HepG2 (cell line): Measurements from ENCODE around the gene MIGA2. TPM values are rescaled to one million over a fixed set of nuclear protein-coding genes. Genes with fewer than 3 reads are reported as not detected.
A peak's percentile ranks its signal among the peaks of the same experiment; 100 is the strongest.

Experiments used
- CREB3 ChIP-seq: sonication (generic); formaldehyde crosslinking; IDR thresholded peaks from 2 replicates; pipeline ENCODE4 v1.5.0; 2020; ENCODE audit warnings: missing genetic modification reagents
- GATA4 ChIP-seq: sonication (generic); IDR thresholded peaks from 2 replicates; pipeline ENCODE4 v1.6.1; 2016; ENCODE audit warnings: antibody characterized with exemption, low read depth, borderline replicate concordance
- JUNB ChIP-seq: sonication (generic); formaldehyde crosslinking; IDR thresholded peaks from 2 replicates; pipeline ENCODE4 v1.8.0; 2022; ENCODE audit warnings: missing genetic modification reagents, mild to moderate bottlenecking, borderline replicate concordance
- MLXIP ChIP-seq: sonication (generic); formaldehyde crosslinking; IDR thresholded peaks from 2 replicates; pipeline ENCODE4 v1.9.0; 2021; ENCODE audit warnings: missing genetic modification reagents, borderline replicate concordance
- MNT ChIP-seq: fragments of 450-650 bp; IDR thresholded peaks from 2 replicates; pipeline ENCODE4 v1.6.1; 2016
- MZF1 ChIP-seq: sonication (generic); formaldehyde crosslinking; IDR thresholded peaks from 2 replicates; pipeline ENCODE4 v1.8.1; 2023; ENCODE audit warnings: mild to moderate bottlenecking, missing genetic modification reagents, borderline replicate concordance
- NR2F2 ChIP-seq: IDR thresholded peaks from 2 replicates; pipeline ENCODE4 v1.6.1; 2012; ENCODE audit warnings: low read depth, inconsistent platforms, borderline replicate concordance
- TARDBP ChIP-seq: sonication (generic); formaldehyde crosslinking; IDR thresholded peaks from 2 replicates; pipeline ENCODE4 v1.8.0; 2022; ENCODE audit warnings: mild to moderate bottlenecking, missing genetic modification reagents
- TEAD2 ChIP-seq: sonication (generic); formaldehyde crosslinking; IDR thresholded peaks from 2 replicates; pipeline ENCODE4 v1.9.0; 2021; ENCODE audit warnings: missing genetic modification reagents
- ZBTB25 ChIP-seq: IDR thresholded peaks from 2 replicates; pipeline ENCODE4 v1.6.1; 2018; ENCODE audit warnings: missing genetic modification reagents
- ZFP36L1 ChIP-seq: sonication (generic); formaldehyde crosslinking; IDR thresholded peaks from 2 replicates; pipeline ENCODE4 v1.8.0; 2022; ENCODE audit warnings: mild to moderate bottlenecking, missing genetic modification reagents, moderate library complexity
- ZNF280D ChIP-seq: sonication (generic); formaldehyde crosslinking; IDR thresholded peaks from 2 replicates; pipeline ENCODE4 v1.5.1; 2020; ENCODE audit warnings: mild to moderate bottlenecking, missing genetic modification reagents
- ZNF468 ChIP-seq: sonication (generic); formaldehyde crosslinking; IDR thresholded peaks from 2 replicates; pipeline ENCODE4 v1.8.0; 2022; ENCODE audit warnings: mild to moderate bottlenecking, moderate library complexity, missing genetic modification reagents
- ZNF687 ChIP-seq: sonication (generic); formaldehyde crosslinking; IDR thresholded peaks from 2 replicates; pipeline ENCODE4 v1.5.1; 2020; ENCODE audit warnings: mild to moderate bottlenecking, missing genetic modification reagents, moderate library complexity
- ZNF878 ChIP-seq: sonication (generic); formaldehyde crosslinking; IDR thresholded peaks from 2 replicates; pipeline ENCODE4 v1.8.1; 2023; ENCODE audit warnings: mild to moderate bottlenecking, missing genetic modification reagents, moderate library complexity
- polyA plus RNA-seq, 8 experiments: library from polyadenylated mRNA; depleted of rRNA in 3 of 8; stranded (reverse) in 7 of 8; unstranded in 1 of 8; fragments of >200 nt; fragmentation: Illumina TruSeq in 4 of 8; extraction: Trizol in 4 of 8; gene quantifications; 2 replicates each; pipeline versions ENCODE4 v1.2.1 to v1.2.3, GENCODE V29; 2011 to 2016; ENCODE audit warnings: low read depth in 4 of 8, missing spikeins in 1 of 8, mixed read lengths in 1 of 8; ENCODE audit not compliant: insufficient read depth in 1 of 8
- total RNA-seq, 5 experiments: library from RNA; depleted of rRNA; stranded (reverse); fragments of >200 nt; fragmentation: Illumina TruSeq; extraction: Trizol; gene quantifications; 2 replicates each; pipeline ENCODE4 v1.2.3, GENCODE V29; 2016; ENCODE audit warnings: low read depth in 1 of 5

The MIGA2 gene
- total and polyA plus RNA-seq, 2 of the 13 experiments (the other 11 are each of a cell fraction or from before 2014, with no cell fraction given): 10.8 to 17.1 TPM

GRCh38 chr9:129111528-129112151 is 75.2 kb downstream of the MIGA2 start (continued):
- TF ChIP-seq ZNF280D (CRISPR knock-in tag): no peak
- TF ChIP-seq JUNB (CRISPR knock-in tag): no peak
- TF ChIP-seq ZNF687 (CRISPR knock-in tag): peak; percentile 70
- TF ChIP-seq ZFP36L1: no peak
- no peak for TF ChIP-seq TEAD2
- TF ChIP-seq MLXIP (CRISPR knock-in tag): no peak
- TF ChIP-seq ZNF468 (CRISPR knock-in tag): no peak
- TF ChIP-seq ZNF878 (CRISPR knock-in tag): no peak
- TF ChIP-seq TARDBP (CRISPR knock-in tag): no peak
- TF ChIP-seq CREB3: no peak
- TF ChIP-seq GATA4: no peak
- no peak for TF ChIP-seq MZF1 (CRISPR knock-in tag)
- TF ChIP-seq MNT: no peak
- no peak for TF ChIP-seq NR2F2
- no peak for TF ChIP-seq ZBTB25
